Measurements from ENCODE around the gene DENND1C. TPM values are rescaled to one million over a fixed set of nuclear protein-coding genes. Genes with fewer than 3 reads are reported as not detected.

The DENND1C gene
- total and polyA plus RNA-seq, 2 of the 8 experiments (the other 6 are each of a cell fraction or from before 2014, with no cell fraction given): 3.6 to 4.0 TPM

GRCh38 chr19:6450166-6450565, 31.4 kb downstream of the DENND1C start (continued):
- TF ChIP-seq TAF7 (optimal IDR thresholded peaks at IDR 0.05; ENCODE audit: borderline replicate concordance, low read depth, low read length): no peak
- TF ChIP-seq SAP30 (IDR thresholded peaks at IDR 0.05; ENCODE audit: insufficient read depth, insufficient replicate concordance, low read length): no peak
- no peak for TF ChIP-seq POU5F1 (IDR thresholded peaks at IDR 0.05; ENCODE audit: low read depth, low read length)
- TF ChIP-seq EGR1 (IDR thresholded peaks at IDR 0.05; ENCODE audit: borderline replicate concordance, low read depth, low read length): no peak
